B cell (primary cell): ENCODE measurements around the gene MMP24. TPM values are rescaled to one million over a fixed set of nuclear protein-coding genes. Genes with fewer than 3 reads are reported as not detected.
"Not testable (repeated sequence)": the region's sequence is repeated elsewhere in the genome, so short reads cannot be mapped to it uniquely, and the experiment has no call there.

ENCODE experiments used
- ATAC-seq: fragments of 200-7000 bp; cut with Tn5 transposase; one replicate; pipeline ENCODE4 v1.10.0; 2021; ENCODE audit warnings: low read depth, mild to moderate bottlenecking, moderate number of reproducible peaks, moderate library complexity
- CTCF ChIA-PET: fragments of 350-600 bp; sonication (Branson Sonifier 250); formaldehyde crosslinking; loops from one replicate; lab custom pipeline; 2021; ENCODE audit warnings: antibody characterized with exemption, inconsistent platforms; lab: Charles Lee
- POLR2A ChIA-PET: fragments of 350-600 bp; sonication (Branson Sonifier 250); formaldehyde crosslinking; loops from one replicate; lab custom pipeline; 2021; ENCODE audit warnings: antibody characterized with exemption; lab: Charles Lee
- DNase-seq: peaks from one replicate; pipeline ENCODE4 v3.0.0; 2013
- H2AFZ ChIP-seq: 2 replicates; pipeline ENCODE4 v1.6.1; 2012; ENCODE audit warnings: mild to moderate bottlenecking, low read depth, low read length; ENCODE audit not compliant: insufficient read depth, poor library complexity, severe bottlenecking
- H3K27ac ChIP-seq, 2 donors: 1 replicate in 1 of 2; 2 replicates in 1 of 2; pipeline ENCODE4 v1.5.1; 2012 to 2013; ENCODE audit warnings: low read length in 2 of 2, mild to moderate bottlenecking in 2 of 2, moderate library complexity in 1 of 2
- H3K27me3 ChIP-seq, 4 experiments: fragments of 200-600 bp in 1 of 4; sonication (generic) in 1 of 4; replicated peaks in 1 of 4; 1 replicate in 2 of 4; 2 replicates in 2 of 4; pipeline versions ENCODE4 v1.6.1 to v1.7.0; 2013 to 2016; ENCODE audit warnings: low read length in 3 of 4, mild to moderate bottlenecking in 2 of 4, mixed read lengths in 1 of 4, moderate library complexity in 1 of 4; ENCODE audit not compliant: insufficient read depth in 4 of 4, control insufficient read depth in 3 of 4; ENCODE audit errors: control extremely low read depth in 1 of 4
- H3K36me3 ChIP-seq, 2 experiments: replicated peaks in 1 of 2; 1 replicate in 1 of 2; 2 replicates in 1 of 2; pipeline versions ENCODE4 v1.6.1 to v1.7.1; 2013; ENCODE audit warnings: low read length in 1 of 2; ENCODE audit not compliant: insufficient read depth in 2 of 2, control insufficient read depth in 1 of 2; ENCODE audit errors: control extremely low read depth in 1 of 2, extremely low read depth in 1 of 2
- H3K4me1 ChIP-seq, 2 donors: fragments of 200-600 bp in 1 of 2; sonication (generic) in 1 of 2; 1 replicate in 1 of 2; 2 replicates in 1 of 2; pipeline versions ENCODE4 v1.5.1 to v1.6.1; 2013 to 2017; ENCODE audit warnings: low read length in 2 of 2; ENCODE audit not compliant: control insufficient read depth in 2 of 2, insufficient read depth in 2 of 2
- H3K4me2 ChIP-seq: replicated peaks from 2 replicates; pipeline ENCODE3; 2012; ENCODE audit warnings: mild to moderate bottlenecking, low read depth, low read length; ENCODE audit not compliant: poor library complexity, severe bottlenecking
- H3K4me3 ChIP-seq, 5 experiments: fragments of 200-600 bp in 1 of 5; sonication (generic) in 1 of 5; 1 replicate in 3 of 5; 2 replicates in 2 of 5; pipeline versions ENCODE4 v1.5.1 to v1.7.0; 2011 to 2016; ENCODE audit warnings: low read length in 4 of 5, mild to moderate bottlenecking in 4 of 5, low read depth in 2 of 5, control low read depth in 1 of 5, moderate library complexity in 1 of 5; ENCODE audit not compliant: insufficient read depth in 1 of 5; ENCODE audit errors: control extremely low read depth in 1 of 5, extremely low read depth in 1 of 5
- H3K79me2 ChIP-seq: fragments of 200-600 bp; sonication (generic); one replicate; pipeline ENCODE4 v1.6.0; 2016; ENCODE audit warnings: low read length; ENCODE audit not compliant: control insufficient read depth, insufficient read depth
- H3K9ac ChIP-seq: fragments of 200-600 bp; sonication (generic); 2 replicates; pipeline ENCODE4 v1.6.1; 2017; ENCODE audit warnings: mild to moderate bottlenecking, low read length, moderate library complexity
- H3K9me3 ChIP-seq, 3 donors: one replicate each; pipeline versions ENCODE4 v1.6.1 to v1.7.1; 2013; ENCODE audit warnings: low read length in 2 of 3; ENCODE audit not compliant: control insufficient read depth in 2 of 3, insufficient read depth in 1 of 3; ENCODE audit errors: control extremely low read depth in 1 of 3
- H4K20me1 ChIP-seq: 2 replicates; pipeline ENCODE4 v1.6.0; 2012; ENCODE audit warnings: mild to moderate bottlenecking, low read length; ENCODE audit not compliant: insufficient read depth, control insufficient read depth, poor library complexity, severe bottlenecking
- H3K27ac Mint-ChIP-seq: one replicate; pipeline ENCODE4 v1.8.0; 2021; ENCODE audit warnings: mixed read lengths
- H3K27me3 Mint-ChIP-seq: one replicate; pipeline ENCODE4 v1.8.0; 2021; ENCODE audit warnings: mixed read lengths
- H3K4me1 Mint-ChIP-seq: one replicate; pipeline ENCODE4 v1.8.0; 2021; ENCODE audit warnings: mixed read lengths
- H3K4me3 Mint-ChIP-seq: one replicate; pipeline ENCODE4 v1.8.0; 2021; ENCODE audit warnings: mixed read lengths
- H3K9me3 Mint-ChIP-seq: one replicate; pipeline ENCODE4 v1.8.0; 2022; ENCODE audit warnings: mixed read lengths; ENCODE audit not compliant: insufficient read depth
- CTCF ChIP-seq: fragments of 200-600 bp; IDR thresholded peaks from one replicate; pipeline ENCODE4 v1.8.0; 2022; ENCODE audit warnings: antibody characterized with exemption, mild to moderate bottlenecking
- EZH2 ChIP-seq: IDR thresholded peaks from 2 replicates; pipeline ENCODE4 v1.6.1; 2012; ENCODE audit warnings: borderline replicate concordance, low read depth, mild to moderate bottlenecking, moderate library complexity, low read length; ENCODE audit not compliant: insufficient read depth, poor library complexity, severe bottlenecking
- WGBS: methylation state at CpG from one replicate; pipeline ENCODE4 v1.1.5; 2013; ENCODE audit warnings: missing lambda C conversion rate; ENCODE audit not compliant: insufficient coverage; 5-methylcytosine and 5-hydroxymethylcytosine counted together
- intact Hi-C: fragments of 100-400 bp; cut with micrococcal nuclease; formaldehyde crosslinking; loops from one replicate; pipeline ENCODE4 v1.10.0; 2022
- polyA plus RNA-seq: library from polyadenylated mRNA; depleted of rRNA; stranded (reverse); fragments of >200 nt; gene quantifications from 2 replicates; pipeline ENCODE4 v1.2.3, GENCODE V29; 2012
- total RNA-seq, 2 donors: library from RNA; stranded (reverse); fragments of 120-200 nt in 1 of 2; gene quantifications; 1 replicate in 1 of 2; 2 replicates in 1 of 2; pipeline versions ENCODE4 v1.2.3 to v1.2.4, GENCODE V29; 2013 to 2022

Gene MMP24
- total and polyA plus RNA-seq, 2 donors (not counting 1 experiment from before 2014, with no cell fraction given) = not detected

DNA sequence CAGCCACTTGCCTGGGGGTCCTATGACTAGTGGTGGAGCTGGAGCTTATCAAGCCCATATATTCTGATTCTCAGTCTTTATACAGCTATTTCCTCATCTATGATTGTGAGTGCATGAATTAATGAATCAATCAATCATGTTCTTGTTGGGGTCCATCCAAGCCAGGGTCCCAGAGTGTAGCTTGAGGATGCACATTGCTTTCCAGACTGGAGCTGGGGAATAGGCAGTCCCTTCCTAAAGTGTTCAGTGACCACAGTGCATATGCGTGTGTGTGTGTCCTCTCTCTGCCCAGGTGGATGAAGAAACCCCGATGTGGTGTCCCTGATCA, 25.1 kb downstream of the MMP24 start:
- H3K36me3 ChIP-seq = no peaks in the 10 kb centered on the region
- intact Hi-C loops = no loop called here
- no peaks in the 10 kb centered on the region for H3K9me3 Mint-ChIP-seq
- no peaks in the 10 kb centered on the region for H3K9me3 ChIP-seq
- peak overlapping the region; percentile 83 for H3K27ac Mint-ChIP-seq
- TF ChIP-seq CTCF (no peak), EZH2 (no peak)
- no peak overlapping the region for H3K4me2 ChIP-seq
- POLR2A ChIA-PET = no interaction called here
- ATAC-seq = no peak
- no peak overlapping the region for H2AFZ ChIP-seq
- no peaks in the 10 kb centered on the region for H3K79me2 ChIP-seq
- H3K27me3 ChIP-seq = no peaks in the 10 kb centered on the region
- no peaks in the 10 kb centered on the region for H4K20me1 ChIP-seq
- CTCF ChIA-PET = no interaction called here
- H3K27ac ChIP-seq = peak overlapping the region in 1 of 2 donors; percentile 55
- no peak overlapping the region for H3K9ac ChIP-seq
- no peak overlapping the region for H3K4me3 ChIP-seq
- 85% methylated on average over 2 of the region's 2 CpGs for WGBS
- H3K27me3 Mint-ChIP-seq = no peaks in the 10 kb centered on the region
- H3K4me1 Mint-ChIP-seq = peaks cover 23% of the 10 kb centered on the region
- no peak for DNase-seq
- no peak overlapping the region for H3K4me3 Mint-ChIP-seq
- peaks cover 21 to 24% of the 10 kb centered on the region in 2 donors for H3K4me1 ChIP-seq

- intact Hi-C loops = no loop called here
- H3K4me3 ChIP-seq = no peak overlapping the region
- TF ChIP-seq EZH2 (no peak), CTCF (no peak)
- H3K79me2 ChIP-seq = no peaks in the 10 kb centered on the region
- ATAC-seq (peak; percentile 57), DNase-seq (peak; percentile 30)
- H3K4me1 ChIP-seq = peaks cover 21 to 24% of the 10 kb centered on the region in 2 donors
- no peak overlapping the region for H3K9ac ChIP-seq
- peaks cover 23% of the 10 kb centered on the region for H3K4me1 Mint-ChIP-seq
- H4K20me1 ChIP-seq = no peaks in the 10 kb centered on the region
- peak overlapping the region in 1 of 2 donors; percentile 55 for H3K27ac ChIP-seq
- peak overlapping the region; percentile 27 for H3K4me2 ChIP-seq
- no peak overlapping the region for H3K4me3 Mint-ChIP-seq
- ChIA-PET CTCF (no interaction called here), POLR2A (no interaction called here)
- no peaks in the 10 kb centered on the region for H3K9me3 ChIP-seq
- H3K9me3 Mint-ChIP-seq = no peaks in the 10 kb centered on the region
- H3K36me3 ChIP-seq = no peaks in the 10 kb centered on the region
- WGBS = no CpG with 5 or more reads among the region's 2 CpGs
- no peaks in the 10 kb centered on the region for H3K27me3 Mint-ChIP-seq
- no peaks in the 10 kb centered on the region for H3K27me3 ChIP-seq
- H3K27ac Mint-ChIP-seq = peak overlapping the region; percentile 83
- peak overlapping the region; percentile 2 for H2AFZ ChIP-seq
These were observed 25.6 kb downstream of the MMP24 start for GRCh38 chr20:35252037-35252461.

DNA sequence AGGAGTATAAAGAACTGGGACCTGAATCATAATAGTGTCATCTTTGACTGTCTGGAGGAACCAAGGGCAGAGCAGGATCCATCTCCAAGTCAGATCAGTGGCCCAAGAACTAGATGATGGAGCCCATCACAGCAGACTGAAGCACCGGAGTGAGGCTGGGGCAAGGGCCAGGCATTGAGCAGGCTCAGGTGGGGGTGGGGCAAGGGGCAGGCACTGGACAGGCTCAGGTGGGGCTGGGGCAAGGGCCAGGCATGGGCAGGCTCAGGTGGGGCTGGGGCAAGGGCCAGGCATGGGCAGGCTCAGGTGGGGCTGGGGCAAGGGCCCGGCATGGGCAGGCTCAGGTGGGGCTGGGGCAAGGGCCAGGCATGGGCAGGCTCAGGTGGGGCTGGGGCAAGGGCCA, 26.1 kb downstream of the MMP24 start:
- H3K9ac ChIP-seq, H3K9me3 ChIP-seq, H3K36me3 ChIP-seq, POLR2A ChIA-PET, H3K9me3 Mint-ChIP-seq, H4K20me1 ChIP-seq, ATAC-seq, H3K4me3 Mint-ChIP-seq, DNase-seq, H3K27me3 Mint-ChIP-seq, H2AFZ ChIP-seq, H3K4me3 ChIP-seq, H3K79me2 ChIP-seq, H3K27me3 ChIP-seq, intact Hi-C loops: not testable (repeated sequence)
- CTCF ChIA-PET = interaction anchor here (1.5 kb wide), 1 partner anchor 108 kb away, joined by 5 read pairs; no protein-coding TSS in a partner anchor
- Mint-ChIP-seq H3K27ac (peak overlapping the region; percentile 83), H3K4me1 (peaks cover 23% of the 10 kb centered on the region)
- WGBS = 100% methylated on average over 1 of the region's 2 CpGs
- Histone ChIP-seq H3K4me1 (peaks cover 21 to 24% of the 10 kb centered on the region in 2 donors), H3K4me2 (peak overlapping the region; percentile 27), H3K27ac (peak overlapping the region in 1 of 2 donors; percentile 55)
